Cardiac fibroblast (primary cell): ENCODE measurements around the gene CDKN2D.

ENCODE experiments used
- DNase-seq, 2 donors: peaks; one replicate each; pipeline versions ENCODE4 v3.0.0 to v3.0.0-alpha.2; 2010; ENCODE audit warnings: low read depth in 2 of 2
- H3K4me3 ChIP-seq, 2 donors: replicated peaks in 1 of 2; 1 replicate in 1 of 2; 2 replicates in 1 of 2; pipeline ENCODE4 v1.5.1; 2011; ENCODE audit warnings: low read depth in 2 of 2, low read length in 2 of 2, mild to moderate bottlenecking in 2 of 2, moderate library complexity in 1 of 2
- CTCF ChIP-seq: IDR thresholded peaks from one replicate; pipeline ENCODE4 v1.5.1; 2011; ENCODE audit warnings: low read depth, mild to moderate bottlenecking, low read length, inconsistent platforms

The CDKN2D gene

GRCh38 chr19:10593148-10593547, 24.4 kb upstream of the CDKN2D start:
- no peak for DNase-seq
- H3K4me3 ChIP-seq = no peak overlapping the region
- no peak for TF ChIP-seq CTCF

GRCh38 chr19:10587839-10588150, 19.0 kb upstream of the CDKN2D start:
- TF ChIP-seq CTCF = no peak
- H3K4me3 ChIP-seq = no peak overlapping the region
- no peak for DNase-seq

- DNase-seq = no peak
- H3K4me3 ChIP-seq = no peak within 1 kb of the TSS
- TF ChIP-seq CTCF = no peak
These were observed 18.5 kb upstream of the CDKN2D start, which contains the start of gene AP1M2 for GRCh38 chr19:10587022-10587838. Gene AP1M2 (minus strand): TSS chr19:10587312. CDS start chr19:10587231, 81 bp downstream.

GRCh38 chr19:10586396-10586795, 17.6 kb upstream of the CDKN2D start:
- TF ChIP-seq CTCF = no peak
- H3K4me3 ChIP-seq = no peak overlapping the region
- DNase-seq = no peak

- TF ChIP-seq CTCF = no peak
- no peak overlapping the region for H3K4me3 ChIP-seq
- no peak for DNase-seq
These were observed 14.4 kb upstream of the CDKN2D start for GRCh38 chr19:10583036-10583776.

GRCh38 chr19:10582091-10582490, 13.3 kb upstream of the CDKN2D start:
- no peak for DNase-seq
- no peak overlapping the region for H3K4me3 ChIP-seq
- no peak for TF ChIP-seq CTCF
